ENCODE results near the gene PCDH9. TPM values are rescaled to one million over a fixed set of nuclear protein-coding genes. Genes with fewer than 3 reads are reported as not detected.

Gene PCDH9
- total and polyA plus RNA-seq, 2 experiments from 2014 or later: 0.31 to 0.52 TPM

- TF ChIP-seq CTCF (conservative IDR thresholded peaks at IDR 0.05; ENCODE audit: low read depth in 2 of 2) (no peak), JUNB (IDR thresholded peaks at IDR 0.05; ENCODE audit: unreplicated experiment) (no peak), POLR2AphosphoS5 (IDR thresholded peaks at IDR 0.05; ENCODE audit: low read depth) (no peak), EZH2phosphoT487 (IDR thresholded peaks at IDR 0.05; ENCODE audit: unreplicated experiment) (no peak), NANOG (IDR thresholded peaks at IDR 0.05; ENCODE audit: borderline replicate concordance) (no peak), CREB1 (CRISPR knock-in tag; IDR thresholded peaks at IDR 0.05; ENCODE audit: low read depth) (no peak), REST (IDR thresholded peaks at IDR 0.05; ENCODE audit: unreplicated experiment) (no peak)
Measured at GRCh38 chr13:67071918-67072598, 158.1 kb downstream of the PCDH9 start (continued).

DNA sequence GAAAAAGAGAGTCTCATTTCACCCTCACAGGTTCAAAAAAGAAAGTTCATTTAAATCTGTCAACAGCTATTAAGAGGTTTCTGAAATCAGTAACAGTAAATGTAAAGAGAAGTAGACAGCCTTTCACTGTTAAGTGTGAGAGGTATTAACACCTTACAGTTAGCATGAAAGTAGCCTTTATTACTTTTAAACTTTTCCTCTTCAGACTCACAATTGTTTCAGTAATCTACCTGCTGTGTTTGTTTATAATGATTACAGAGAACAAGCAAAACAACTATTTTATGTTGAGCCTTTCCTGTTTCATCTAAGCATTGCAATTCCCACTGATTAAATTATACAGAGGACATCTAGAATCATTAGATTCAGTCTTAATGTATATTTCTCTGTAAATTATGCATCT lies 159.8 kb downstream of the PCDH9 start:
- peaks cover 13% of the 10 kb centered on the region for H3K4me1 ChIP-seq (ENCODE audit: insufficient read depth)
- H3K4me2 ChIP-seq: 0 out of 2 replicates have a peak overlapping the region, but pooled peaks have one; percentile 28
- no peaks in the 10 kb centered on the region for H3K9me2 ChIP-seq (ENCODE audit: insufficient read depth)
- H2AFZ ChIP-seq: no peak overlapping the region
- no peaks in the 10 kb centered on the region for H3F3A ChIP-seq (replicated peaks; ENCODE audit: low read depth)
- ATAC-seq (no peak), DNase-seq (ENCODE audit: low spot score) (peak; percentile 6)
- no peaks in the 10 kb centered on the region for H3K36me3 Mint-ChIP-seq (ENCODE audit: low read depth)
- peak; percentile 78 for TF ChIP-seq NANOG (IDR thresholded peaks at IDR 0.05; ENCODE audit: borderline replicate concordance)
- no peak for TF ChIP-seq POLR2AphosphoS5 (IDR thresholded peaks at IDR 0.05; ENCODE audit: low read depth)
- H3K27ac ChIP-seq (ENCODE audit: low read depth): no peak overlapping the region
- no peaks in the 10 kb centered on the region for H3K27me3 ChIP-seq (ENCODE audit: insufficient read depth)
- H3K27ac Mint-ChIP-seq: no peak overlapping the region
- peaks cover 15% of the 10 kb centered on the region for H3K4me1 Mint-ChIP-seq
- no peaks in the 10 kb centered on the region for H4K20me1 ChIP-seq (replicated peaks; ENCODE audit: insufficient read depth)
- no peaks in the 10 kb centered on the region for H3K79me2 ChIP-seq (replicated peaks; ENCODE audit: insufficient read depth)
- no peak overlapping the region for H3K4me3 Mint-ChIP-seq
- no peaks in the 10 kb centered on the region for H3K9me3 Mint-ChIP-seq
- H3K4me3 ChIP-seq: no peak overlapping the region
- no peaks in the 10 kb centered on the region for H3K36me3 ChIP-seq (ENCODE audit: insufficient read depth)
- H3K27me3 Mint-ChIP-seq (ENCODE audit: insufficient read depth, low read depth, poor library complexity): peaks cover 2% of the 10 kb centered on the region

All from GM23338 (cell line).